Hematopoietic multipotent progenitor cell (in vitro differentiated cells): ENCODE data around the gene CUL2. TPM values are rescaled to one million over a fixed set of nuclear protein-coding genes. Genes with fewer than 3 reads are reported as not detected.
"Not testable (repeated sequence)": the region's sequence is repeated elsewhere in the genome, so short reads cannot be mapped to it uniquely, and the experiment has no call there.

Experiments
- DNase-seq, 3 donors: peaks; one replicate each; pipeline ENCODE4 v3.0.0-alpha.2; 2011 to 2015; ENCODE audit warnings: low read depth in 2 of 3, low spot score in 2 of 3
- total RNA-seq: library from RNA; depleted of rRNA; stranded (reverse); fragments of >200 nt; gene quantifications from one replicate; pipeline ENCODE4 v1.2.3, GENCODE V29; 2012

The CUL2 gene
- total RNA-seq, 1 donor, result 7.3 TPM

- not testable (repeated sequence) for DNase-seq
These were observed 9.9 kb downstream of the CUL2 start for GRCh38 chr10:35080261-35080660.

GRCh38 chr10:35079763-35080162 lies 10.4 kb downstream of the CUL2 start:
- no peak for DNase-seq

GRCh38 chr10:35079265-35079664 lies 10.9 kb downstream of the CUL2 start:
- DNase-seq, result no peak

GRCh38 chr10:35075228-35075627 lies 14.9 kb downstream of the CUL2 start:
- DNase-seq, result no peak

GRCh38 chr10:35074266-35074665 lies 15.9 kb downstream of the CUL2 start:
- DNase-seq, result no peak

GRCh38 chr10:35070521-35070920 lies 19.6 kb downstream of the CUL2 start:
- DNase-seq, result no peak

GRCh38 chr10:35063837-35064454 lies 26.2 kb downstream of the CUL2 start:
- no peak for DNase-seq

- DNase-seq, result no peak
These were observed 30.7 kb downstream of the CUL2 start for GRCh38 chr10:35059481-35059880.

GRCh38 chr10:35058686-35059085 lies 31.5 kb downstream of the CUL2 start:
- DNase-seq, result no peak

GRCh38 chr10:35058134-35058533 lies 32.0 kb downstream of the CUL2 start:
- peak in 2 of 3 donors; percentile 42 to 56 for DNase-seq

GRCh38 chr10:35056686-35057085 lies 33.5 kb downstream of the CUL2 start:
- no peak for DNase-seq

- DNase-seq, result no peak
These were observed 34.0 kb downstream of the CUL2 start for GRCh38 chr10:35056133-35056532.

- no peak for DNase-seq
These were observed 39.6 kb downstream of the CUL2 start for GRCh38 chr10:35050568-35050967.

GRCh38 chr10:35046074-35046473 lies 44.1 kb downstream of the CUL2 start:
- DNase-seq, result no peak

GRCh38 chr10:35045275-35045674 lies 44.9 kb downstream of the CUL2 start:
- DNase-seq, result not testable (repeated sequence)

- DNase-seq, result no peak
These were observed 46.3 kb downstream of the CUL2 start for GRCh38 chr10:35043796-35044344.

- no peak for DNase-seq
These were observed 47.4 kb downstream of the CUL2 start for GRCh38 chr10:35042783-35043182.

GRCh38 chr10:35041502-35041879 lies 48.6 kb downstream of the CUL2 start:
- no peak for DNase-seq

GRCh38 chr10:35040760-35041501 lies 49.2 kb downstream of the CUL2 start:
- DNase-seq, result no peak

- DNase-seq, result no peak
These were observed 53.0 kb downstream of the CUL2 start for GRCh38 chr10:35037104-35037503.

GRCh38 chr10:35035606-35036005 lies 54.5 kb downstream of the CUL2 start:
- no peak for DNase-seq

GRCh38 chr10:35027567-35027966 lies 62.6 kb downstream of the CUL2 start:
- DNase-seq, result peak in 2 of 3 donors; percentile 8 to 58
